ENCODE measurements around the gene IFT81.

GRCh38 chr12:110093631-110094311, 30.4 kb upstream of the IFT81 start:
- no peak for TF ChIP-seq SUZ12 (IDR thresholded peaks at IDR 0.05; ENCODE audit: extremely low read depth, insufficient read depth, insufficient read length)
- TF ChIP-seq ZNF274 (IDR thresholded peaks at IDR 0.05; ENCODE audit: low read depth, low read length) = no peak
